Erythroblast (primary cell): ENCODE data around the gene SPACDR.

Source experiments
- DNase-seq, 2 experiments: peaks; one replicate each; lab custom pipeline; 2025; lab: John Stamatoyannopoulos, UW
- GATA1 ChIP-seq: IDR thresholded peaks from 2 replicates; pipeline ENCODE4 v1.6.1; 2011; ENCODE audit warnings: low read depth, mild to moderate bottlenecking, control low read depth, low read length, moderate library complexity
- POLR2A ChIP-seq: IDR thresholded peaks from 2 replicates; pipeline ENCODE4 v1.6.1; 2011; ENCODE audit warnings: mild to moderate bottlenecking, low read length

Gene SPACDR

GRCh38 chr7:100476903-100477870 lies 13.1 kb upstream of the SPACDR start:
- TF ChIP-seq GATA1, result no peak
- TF ChIP-seq POLR2A, result no peak
- DNase-seq, result peak; percentile 65 to 77

- peak in 1 of 2 experiments; percentile 54 for DNase-seq
- TF ChIP-seq GATA1 (no peak), POLR2A (no peak)
Observed at GRCh38 chr7:100476101-100476780, 12.2 kb upstream of the SPACDR start.

- TF ChIP-seq POLR2A, result peak; percentile 47
- no peak for TF ChIP-seq GATA1
- DNase-seq, result peak; percentile 89 to 91
Observed at GRCh38 chr7:100475549-100475948, 11.5 kb upstream of the SPACDR start.

DNA sequence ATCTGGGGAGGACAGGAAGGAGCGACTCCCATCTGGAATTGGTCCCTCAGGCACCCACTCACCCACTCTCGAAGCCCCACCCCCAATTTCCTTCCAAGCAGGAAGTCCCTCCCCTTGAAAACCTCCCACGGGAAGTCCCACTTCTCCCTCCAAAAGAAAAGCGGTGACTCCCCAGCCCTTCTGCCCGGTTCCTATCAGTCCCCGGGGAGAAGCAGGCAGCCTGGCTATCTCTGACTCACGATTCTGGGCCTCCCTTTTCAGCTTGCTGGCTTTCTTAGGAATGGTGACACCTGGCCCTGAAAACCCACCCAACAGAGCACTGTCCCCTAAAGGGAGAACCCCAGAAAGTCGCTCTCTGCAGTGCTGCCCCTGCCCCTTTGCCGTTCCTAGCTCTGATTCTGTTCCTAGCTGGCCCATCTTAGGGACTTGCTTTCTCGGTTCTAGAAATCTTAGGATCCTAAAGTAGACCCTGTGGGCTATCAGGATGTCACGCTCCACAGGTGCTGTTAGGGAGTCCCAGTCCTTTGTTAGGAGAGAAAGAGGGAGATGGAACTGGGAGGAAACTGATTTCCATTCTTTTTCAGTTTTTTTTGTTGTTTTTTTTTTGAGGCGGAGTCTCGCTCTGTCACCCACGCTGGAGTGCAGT lies 8.9 kb upstream of the SPACDR start:
- TF ChIP-seq POLR2A, result no peak
- no peak for TF ChIP-seq GATA1
- DNase-seq, result peak; percentile 48 to 65

GRCh38 chr7:100472121-100472851 lies 8.2 kb upstream of the SPACDR start:
- TF ChIP-seq GATA1, result no peak
- no peak for TF ChIP-seq POLR2A
- no peak for DNase-seq

DNA sequence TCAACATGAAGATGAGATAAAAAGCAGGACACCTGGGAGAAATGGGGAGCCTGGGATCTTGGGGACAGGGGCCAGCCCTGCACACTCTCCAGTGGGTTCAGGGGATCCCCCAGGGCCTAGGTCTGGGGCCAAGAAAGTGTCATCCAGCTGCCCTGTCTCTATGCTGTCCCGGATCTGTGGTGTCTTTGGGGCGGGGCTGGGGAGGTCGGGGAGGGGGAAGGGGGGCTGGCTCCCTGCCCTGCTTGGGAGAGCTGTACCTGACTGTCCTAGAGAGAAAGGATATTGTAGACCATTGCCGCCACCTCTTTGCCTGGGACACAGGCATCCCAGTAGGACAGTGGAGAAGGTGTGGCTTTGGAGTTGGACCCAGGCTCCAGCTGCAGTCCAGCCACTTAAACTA lies 7.0 kb upstream of the SPACDR start:
- no peak for TF ChIP-seq GATA1
- no peak for TF ChIP-seq POLR2A
- DNase-seq, result no peak

DNA sequence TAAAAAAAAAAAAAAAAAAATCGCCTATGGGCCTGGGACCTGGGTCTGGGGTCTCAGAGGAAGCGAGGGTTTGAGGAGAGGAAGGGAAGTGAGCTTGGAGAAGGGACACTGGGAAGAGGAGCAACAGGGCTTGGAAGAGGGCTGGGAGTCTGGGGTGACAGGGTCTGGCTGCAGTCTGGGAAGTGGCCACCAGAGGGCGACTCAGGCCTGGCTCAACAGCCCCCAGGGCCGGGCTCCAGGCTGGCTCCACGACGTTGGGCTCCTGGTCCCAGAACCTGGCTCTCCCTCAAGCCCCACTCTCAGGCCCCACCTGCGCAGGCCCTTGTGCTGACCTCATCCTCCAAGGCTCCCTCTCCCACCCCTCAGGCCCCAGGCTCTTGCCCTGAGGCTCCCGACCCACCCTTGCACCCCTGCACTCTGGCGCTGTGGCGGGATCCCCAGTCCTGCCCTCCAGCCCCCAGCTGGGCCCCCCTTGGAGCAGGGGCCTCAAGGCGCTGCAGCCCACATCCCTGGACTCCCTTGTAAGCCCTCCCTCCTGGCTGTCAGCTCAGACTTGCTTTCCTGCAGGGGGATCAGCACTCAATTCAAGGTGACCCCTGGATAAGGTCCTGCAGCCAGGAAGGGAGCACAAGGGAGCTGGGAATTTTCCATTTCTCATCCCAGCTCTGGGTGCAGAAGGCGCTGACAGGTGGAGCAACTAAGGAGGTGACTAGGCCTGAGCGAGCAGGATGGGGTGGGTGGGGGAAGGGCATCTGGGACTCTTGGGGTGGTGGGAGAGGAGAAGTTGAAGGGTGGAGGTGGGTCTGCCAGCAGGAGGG lies 5.4 kb upstream of the SPACDR start:
- TF ChIP-seq POLR2A (no peak), GATA1 (no peak)
- peak; percentile 75 to 90 for DNase-seq

GRCh38 chr7:100467638-100468373 lies 3.7 kb upstream of the SPACDR start:
- peak; percentile 13 for TF ChIP-seq POLR2A
- no peak for TF ChIP-seq GATA1
- DNase-seq, result no peak

GRCh38 chr7:100466653-100467605 lies 2.9 kb upstream of the SPACDR start:
- no peak for DNase-seq
- TF ChIP-seq GATA1, result no peak
- TF ChIP-seq POLR2A, result peak; percentile 24

DNA sequence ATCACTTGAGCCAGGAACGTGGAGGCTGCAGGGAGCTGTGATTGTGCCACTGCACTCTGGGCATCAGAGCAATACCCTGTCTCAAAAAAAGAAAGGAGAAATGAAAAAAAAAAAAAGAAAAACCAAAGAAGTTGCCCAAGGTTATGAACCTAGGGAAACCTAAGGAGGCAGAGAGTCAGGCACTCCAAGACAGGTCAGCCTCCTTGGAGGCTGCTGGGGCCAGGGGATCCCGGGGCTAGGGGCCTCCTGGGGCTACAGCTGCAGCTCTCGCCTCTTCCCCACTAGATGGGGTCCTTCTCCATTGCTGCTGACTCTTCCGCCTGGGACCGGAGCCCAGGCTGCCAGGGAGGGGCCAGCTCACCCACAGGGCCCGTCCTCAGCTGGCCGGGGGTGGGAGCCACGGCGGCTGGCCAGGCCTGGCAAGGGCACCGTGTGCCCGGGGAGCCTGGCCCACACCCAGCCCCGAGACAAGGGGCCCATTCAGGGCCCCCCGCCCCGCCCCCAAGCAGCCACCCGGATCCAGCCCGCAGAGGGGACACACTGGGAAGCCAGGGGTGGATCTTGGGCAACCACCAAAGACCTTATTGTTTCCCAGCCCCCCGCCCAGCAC lies 1.7 kb upstream of the SPACDR start:
- DNase-seq, result peak; percentile 61 to 65
- TF ChIP-seq POLR2A (no peak), GATA1 (no peak)
